ENCODE measurements around the gene PACRG. TPM values are rescaled to one million over a fixed set of nuclear protein-coding genes. Genes with fewer than 3 reads are reported as not detected.

PACRG gene
- total and polyA plus RNA-seq, 8 donors = 1.8 to 28.6 (median 3.2) TPM; not detected in 2

- Histone ChIP-seq H3K36me3 (no peaks in the 10 kb centered on the region), H3K4me3 (no peak overlapping the region), H3K9me3 (no peaks in the 10 kb centered on the region), H3K4me1 (peaks cover 0 to 5% (median 4%) of the 10 kb centered on the region in 4 donors), H3K27ac (no peak overlapping the region), H3K27me3 (no peaks in the 10 kb centered on the region)
- DNase-seq = no peak
- 85 to 89% (median 88%) methylated on average over 3 of the region's 3 CpGs for WGBS, 5 donors
- intact Hi-C loops (cut with DNase I; ENCODE audit: low total_unique reads) = no loop called here
- TF ChIP-seq POLR2A (IDR thresholded peaks at IDR 0.05) (no peak), EP300 (IDR thresholded peaks at IDR 0.05) (no peak), POLR2AphosphoS5 (IDR thresholded peaks at IDR 0.05) (no peak), CTCF (IDR thresholded peaks at IDR 0.05) (no peak)
Measured at GRCh38 chr6:162684961-162685360, 42.8 kb upstream of the PACRG start.

GRCh38 chr6:162685586-162685985 lies 42.2 kb upstream of the PACRG start:
- no peaks in the 10 kb centered on the region for H3K36me3 ChIP-seq
- H3K4me3 ChIP-seq = no peak overlapping the region
- H3K4me1 ChIP-seq = peaks cover 0 to 5% (median 4%) of the 10 kb centered on the region in 4 donors
- TF ChIP-seq CTCF (IDR thresholded peaks at IDR 0.05) (no peak), POLR2AphosphoS5 (IDR thresholded peaks at IDR 0.05) (no peak), POLR2A (IDR thresholded peaks at IDR 0.05) (no peak)
- DNase-seq = no peak
- H3K27ac ChIP-seq = no peak overlapping the region
- WGBS, 5 donors = 85 to 93% (median 88%) methylated on average over 5 of the region's 5 CpGs
- H3K9me3 ChIP-seq = no peaks in the 10 kb centered on the region
- intact Hi-C loops (cut with DNase I; ENCODE audit: low total_unique reads) = no loop called here
- H3K27me3 ChIP-seq = no peaks in the 10 kb centered on the region

- 88 to 94% (median 92%) methylated on average over 3 of the region's 3 CpGs for WGBS, 5 donors
- Histone ChIP-seq H3K9me3 (no peaks in the 10 kb centered on the region), H3K27me3 (no peaks in the 10 kb centered on the region), H3K27ac (no peak overlapping the region), H3K4me1 (no peaks in the 10 kb centered on the region), H3K36me3 (no peaks in the 10 kb centered on the region), H3K4me3 (no peak overlapping the region)
- no peak for DNase-seq
- intact Hi-C loops (cut with DNase I; ENCODE audit: low total_unique reads) = no loop called here
- TF ChIP-seq POLR2A (IDR thresholded peaks at IDR 0.05) (no peak), CTCF (IDR thresholded peaks at IDR 0.05) (no peak)
Measured at GRCh38 chr6:162688751-162689345, 38.9 kb upstream of the PACRG start.

- Histone ChIP-seq H3K4me3 (no peak overlapping the region), H3K9me3 (no peaks in the 10 kb centered on the region), H3K27ac (no peak overlapping the region), H3K27me3 (no peaks in the 10 kb centered on the region), H3K4me1 (no peaks in the 10 kb centered on the region), H3K36me3 (no peaks in the 10 kb centered on the region)
- no peak for TF ChIP-seq POLR2AphosphoS5 (IDR thresholded peaks at IDR 0.05)
- no peak for TF ChIP-seq CTCF (IDR thresholded peaks at IDR 0.05)
- intact Hi-C loops (cut with DNase I; ENCODE audit: low total_unique reads) = no loop called here
- no peak for DNase-seq
- 67 to 71% (median 69%) methylated on average over 5 of the region's 5 CpGs for WGBS, 5 donors
Measured at GRCh38 chr6:162690158-162690557, 37.6 kb upstream of the PACRG start.

Measured in stomach (tissue), 9 donors.